ENCODE measurements around the gene PCSK5. TPM values are rescaled to one million over a fixed set of nuclear protein-coding genes. Genes with fewer than 3 reads are reported as not detected.

PCSK5 gene
- total RNA-seq, 5 donors from 2014 or later (not counting 1 experiment from before 2014, with no cell fraction given), result 9.1 to 24.1 (median 12.7) TPM

DNA sequence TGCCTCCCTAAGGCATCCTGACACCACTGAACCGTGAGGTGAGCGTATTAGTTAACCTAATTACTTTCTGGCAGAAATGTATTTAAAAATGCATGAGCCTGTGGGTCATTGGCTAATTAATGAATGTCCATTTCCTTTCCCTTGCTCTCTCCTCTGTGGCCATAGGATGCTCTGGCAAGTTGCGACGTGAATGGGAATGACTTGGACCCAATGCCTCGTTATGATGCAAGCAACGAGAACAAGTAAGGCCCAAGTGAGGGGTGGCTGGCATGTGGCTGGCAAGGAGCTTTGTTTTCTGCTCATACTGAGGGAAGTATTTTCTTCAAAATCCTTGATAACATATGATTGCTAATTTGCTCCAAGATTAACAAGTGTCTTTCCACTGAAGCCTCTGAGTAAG, 136.3 kb downstream of the PCSK5 start:
- POLR2A ChIA-PET, result no interaction called here
- peaks cover 0 to 2% (median 0%) of the 10 kb centered on the region in 3 donors for H3K9me3 Mint-ChIP-seq
- peaks cover 76 to 84% (median 80%) of the 10 kb centered on the region in 3 donors for H3K4me1 Mint-ChIP-seq
- Histone ChIP-seq H3K27me3 (replicated peaks in 1 of 2; ENCODE audit: control insufficient read depth in 2 of 2, extremely low read depth in 1 of 2, insufficient read depth in 2 of 2, low read length in 1 of 2) (no peaks in the 10 kb centered on the region), H3K4me3 (ENCODE audit: control insufficient read depth in 1 of 2, extremely low read depth in 1 of 2, low read length in 1 of 2) (no peak overlapping the region), H3K36me3 (ENCODE audit: control insufficient read depth in 2 of 2, extremely low read depth in 1 of 2, insufficient read depth in 1 of 2, low read length in 1 of 2) (no peaks in the 10 kb centered on the region), H3K4me1 (ENCODE audit: control insufficient read depth in 1 of 2, extremely low read depth in 1 of 2, insufficient read depth in 2 of 2, low read length in 2 of 2) (peaks cover 51 to 70% of the 10 kb centered on the region in 2 experiments), H3K27ac (ENCODE audit: low read length) (no peak overlapping the region), H3K9me3 (no peaks in the 10 kb centered on the region)
- H3K27me3 Mint-ChIP-seq, result no peaks in the 10 kb centered on the region
- peak overlapping the region in 2 of 3 donors; percentile 55 to 67 for H3K4me3 Mint-ChIP-seq
- CTCF ChIA-PET, result no interaction called here
- peak overlapping the region; percentile 86 to 90 for H3K27ac Mint-ChIP-seq
- DNase-seq, result no peak
- peaks cover 6% of the 10 kb centered on the region for H3K36me3 Mint-ChIP-seq
- no peak for ATAC-seq (replicated peaks in 1 of 4)
- WGBS (ENCODE audit: insufficient coverage), result no CpG with 5 or more reads among the region's 6 CpGs

DNA sequence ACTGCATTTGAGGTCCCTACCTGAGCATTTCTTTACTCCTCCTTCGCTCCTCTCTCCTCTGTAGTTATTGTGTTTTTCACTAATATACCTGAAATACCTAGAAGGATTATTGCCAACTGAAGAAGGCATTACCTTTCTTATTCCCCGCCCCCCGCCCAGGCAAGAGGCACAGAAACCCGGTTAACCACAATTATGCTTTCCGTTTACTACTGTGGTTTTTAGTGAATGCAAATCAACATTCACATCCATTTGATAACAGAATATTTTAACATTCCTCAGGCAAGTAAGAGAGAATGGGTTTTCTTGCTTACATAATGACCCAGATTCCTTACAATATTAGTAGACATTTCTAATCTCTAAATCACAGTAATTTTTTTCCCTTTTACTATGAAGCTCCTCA, 136.9 kb downstream of the PCSK5 start:
- Histone ChIP-seq H3K4me1 (ENCODE audit: control insufficient read depth in 1 of 2, extremely low read depth in 1 of 2, insufficient read depth in 2 of 2, low read length in 2 of 2) (peaks cover 46 to 71% of the 10 kb centered on the region in 2 experiments), H3K27me3 (replicated peaks in 1 of 2; ENCODE audit: control insufficient read depth in 2 of 2, extremely low read depth in 1 of 2, insufficient read depth in 2 of 2, low read length in 1 of 2) (no peaks in the 10 kb centered on the region), H3K27ac (ENCODE audit: low read length) (no peak overlapping the region), H3K36me3 (ENCODE audit: control insufficient read depth in 2 of 2, extremely low read depth in 1 of 2, insufficient read depth in 1 of 2, low read length in 1 of 2) (no peaks in the 10 kb centered on the region), H3K4me3 (ENCODE audit: control insufficient read depth in 1 of 2, extremely low read depth in 1 of 2, low read length in 1 of 2) (no peak overlapping the region), H3K9me3 (no peaks in the 10 kb centered on the region)
- peaks cover 76 to 84% (median 80%) of the 10 kb centered on the region in 3 donors for H3K4me1 Mint-ChIP-seq
- H3K9me3 Mint-ChIP-seq, result no peaks in the 10 kb centered on the region
- ATAC-seq (replicated peaks in 1 of 4), result peak; percentile 38 to 57 (median 41)
- H3K36me3 Mint-ChIP-seq, result peaks cover 6% of the 10 kb centered on the region
- no CpG with 5 or more reads among the region's 5 CpGs for WGBS (ENCODE audit: insufficient coverage)
- ChIA-PET POLR2A (interaction anchor here in 1 of 2 donors (0.6 kb wide), 1 partner anchor 56 kb away, joined by 10 read pairs; no protein-coding TSS in a partner anchor), CTCF (no interaction called here)
- peak overlapping the region; percentile 86 to 90 for H3K27ac Mint-ChIP-seq
- no peaks in the 10 kb centered on the region for H3K27me3 Mint-ChIP-seq
- peak overlapping the region; percentile 51 to 67 (median 55) for H3K4me3 Mint-ChIP-seq
- DNase-seq, result peak in 11 of 35 experiments; percentile 1 to 68 (median 12)

DNA sequence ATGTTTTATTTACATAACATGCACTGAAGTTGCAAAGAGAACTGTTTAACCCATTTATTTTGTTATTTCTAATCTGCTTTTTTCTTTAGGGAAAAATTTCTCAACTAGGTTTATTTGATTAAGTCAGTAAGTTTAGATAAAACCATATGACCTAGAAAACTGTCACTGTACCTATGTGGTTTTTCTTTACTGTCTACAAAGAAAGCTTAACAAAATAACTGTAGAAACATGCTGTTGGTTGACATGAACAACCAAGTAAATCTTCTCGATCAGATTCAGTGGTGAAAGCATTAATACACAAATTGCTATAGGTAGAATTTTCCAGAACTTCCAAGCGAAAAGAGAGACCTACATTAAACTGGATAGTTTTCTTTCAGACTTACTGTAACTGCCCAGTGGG, 137.4 kb downstream of the PCSK5 start:
- ATAC-seq (replicated peaks in 1 of 4), result no peak

DNA sequence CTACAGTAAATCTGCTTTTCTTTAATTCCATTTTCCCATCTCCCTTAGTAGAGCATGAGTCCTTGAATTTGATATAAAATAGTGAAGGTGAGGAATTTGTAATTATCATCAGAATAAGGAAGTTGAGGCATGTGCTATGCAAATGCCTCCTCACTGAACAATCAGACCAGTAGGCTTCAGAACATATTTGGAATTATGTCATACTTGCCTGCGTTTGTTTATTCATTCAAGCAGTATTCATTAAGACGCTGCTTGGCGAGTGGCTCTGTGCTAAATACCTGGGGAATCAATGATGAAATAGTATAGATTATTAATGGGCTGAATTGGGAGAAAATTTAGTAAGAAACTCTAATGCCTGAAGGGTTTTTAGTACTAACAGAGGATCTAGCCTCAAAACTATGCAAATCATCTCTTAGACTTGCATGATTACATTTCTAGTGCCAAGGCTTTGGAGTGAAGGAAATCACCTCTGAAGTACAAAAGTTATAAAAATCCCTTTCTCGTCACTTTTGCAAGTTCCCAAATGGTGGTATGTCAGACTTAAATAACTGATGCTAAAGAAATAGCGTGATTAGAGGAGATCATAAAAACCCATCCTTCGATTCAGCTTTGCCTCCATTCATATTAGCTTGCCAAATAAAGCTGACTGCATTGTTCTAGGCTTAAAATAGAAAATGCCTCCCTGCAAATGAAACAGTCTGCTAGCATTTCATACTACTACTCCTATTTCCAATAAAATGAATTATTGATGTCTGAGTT, 141.7 kb downstream of the PCSK5 start:
- POLR2A ChIA-PET, result no interaction called here
- Histone ChIP-seq H3K27me3 (replicated peaks in 1 of 2; ENCODE audit: control insufficient read depth in 2 of 2, extremely low read depth in 1 of 2, insufficient read depth in 2 of 2, low read length in 1 of 2) (no peaks in the 10 kb centered on the region), H3K27ac (ENCODE audit: low read length) (no peak overlapping the region), H3K9me3 (no peaks in the 10 kb centered on the region), H3K4me3 (ENCODE audit: control insufficient read depth in 1 of 2, extremely low read depth in 1 of 2, low read length in 1 of 2) (peak overlapping the region in 1 of 2 donors; percentile 8), H3K4me1 (ENCODE audit: control insufficient read depth in 1 of 2, extremely low read depth in 1 of 2, insufficient read depth in 2 of 2, low read length in 2 of 2) (peaks cover 16 to 36% of the 10 kb centered on the region in 2 experiments), H3K36me3 (ENCODE audit: control insufficient read depth in 2 of 2, extremely low read depth in 1 of 2, insufficient read depth in 1 of 2, low read length in 1 of 2) (no peaks in the 10 kb centered on the region)
- 50% methylated on average over 2 of the region's 6 CpGs for WGBS (ENCODE audit: insufficient coverage)
- Mint-ChIP-seq H3K36me3 (peaks cover 22% of the 10 kb centered on the region), H3K9me3 (no peaks in the 10 kb centered on the region), H3K27me3 (no peaks in the 10 kb centered on the region), H3K27ac (peak overlapping the region; percentile 86 to 90), H3K4me1 (peaks cover 51 to 56% (median 54%) of the 10 kb centered on the region in 3 donors), H3K4me3 (peak overlapping the region in 2 of 3 donors; percentile 10 to 48)
- DNase-seq (no peak), ATAC-seq (replicated peaks in 1 of 4) (no peak)
- CTCF ChIA-PET, result no interaction called here

More for the DNA sequence above, 137.4 kb downstream of the PCSK5 start:
- no peaks in the 10 kb centered on the region for H3K36me3 ChIP-seq (ENCODE audit: control insufficient read depth in 2 of 2, extremely low read depth in 1 of 2, insufficient read depth in 1 of 2, low read length in 1 of 2)
- 80% methylated on average over 1 of the region's 2 CpGs for WGBS (ENCODE audit: insufficient coverage)
- Mint-ChIP-seq H3K36me3 (peaks cover 6% of the 10 kb centered on the region), H3K4me3 (peak overlapping the region; percentile 4 to 67 (median 5)), H3K27me3 (no peaks in the 10 kb centered on the region), H3K4me1 (peaks cover 76 to 84% (median 80%) of the 10 kb centered on the region in 3 donors), H3K9me3 (no peaks in the 10 kb centered on the region), H3K27ac (peak overlapping the region; percentile 86 to 90)
- no peak overlapping the region for H3K27ac ChIP-seq (ENCODE audit: low read length)
- ChIA-PET CTCF (no interaction called here), POLR2A (interaction anchor here in 1 of 2 donors (0.6 kb wide), 1 partner anchor 55 kb away, joined by 10 read pairs; no protein-coding TSS in a partner anchor)
- DNase-seq, result peak in 1 of 35 experiments; percentile 13
- H3K4me3 ChIP-seq (ENCODE audit: control insufficient read depth in 1 of 2, extremely low read depth in 1 of 2, low read length in 1 of 2), result no peak overlapping the region
- no peaks in the 10 kb centered on the region for H3K9me3 ChIP-seq
- no peaks in the 10 kb centered on the region for H3K27me3 ChIP-seq (replicated peaks in 1 of 2; ENCODE audit: control insufficient read depth in 2 of 2, extremely low read depth in 1 of 2, insufficient read depth in 2 of 2, low read length in 1 of 2)
- H3K4me1 ChIP-seq (ENCODE audit: control insufficient read depth in 1 of 2, extremely low read depth in 1 of 2, insufficient read depth in 2 of 2, low read length in 2 of 2), result peaks cover 42 to 69% of the 10 kb centered on the region in 2 experiments

DNA sequence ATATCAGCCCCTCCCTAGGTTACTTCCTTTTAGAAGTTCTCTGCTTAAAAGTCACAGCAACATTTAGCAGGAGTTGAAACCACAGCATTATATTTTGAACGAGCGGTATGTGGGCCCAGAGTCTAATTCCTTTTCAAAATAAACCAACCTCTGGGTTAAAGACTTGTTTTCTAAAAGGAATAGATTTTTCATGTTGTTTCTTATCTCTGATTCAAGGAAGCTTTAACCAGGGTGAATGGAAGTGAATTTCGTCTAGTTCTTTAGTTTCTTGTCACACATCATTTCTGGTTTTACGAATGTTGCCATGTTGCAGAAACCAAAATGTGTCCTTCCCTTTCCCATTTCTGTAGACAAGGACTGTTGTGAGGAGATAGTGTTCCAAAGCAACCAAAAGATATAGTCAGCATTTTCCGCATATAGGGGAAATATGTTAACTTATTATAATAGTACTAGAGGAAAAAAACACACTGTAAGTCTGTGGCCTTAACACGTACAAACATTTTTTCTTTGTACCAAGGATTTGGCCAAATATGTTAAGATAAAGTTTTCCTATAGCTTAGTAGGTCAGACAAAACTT, 142.4 kb downstream of the PCSK5 start:
- DNase-seq (peak in 1 of 35 experiments; percentile 13), ATAC-seq (replicated peaks in 1 of 4) (peak; percentile 28 to 80 (median 56))
- Histone ChIP-seq H3K27ac (ENCODE audit: low read length) (no peak overlapping the region), H3K36me3 (ENCODE audit: control insufficient read depth in 2 of 2, extremely low read depth in 1 of 2, insufficient read depth in 1 of 2, low read length in 1 of 2) (no peaks in the 10 kb centered on the region), H3K9me3 (no peaks in the 10 kb centered on the region), H3K4me3 (ENCODE audit: control insufficient read depth in 1 of 2, extremely low read depth in 1 of 2, low read length in 1 of 2) (peak overlapping the region in 1 of 2 donors; percentile 8), H3K4me1 (ENCODE audit: control insufficient read depth in 1 of 2, extremely low read depth in 1 of 2, insufficient read depth in 2 of 2, low read length in 2 of 2) (peaks cover 14 to 30% of the 10 kb centered on the region in 2 experiments), H3K27me3 (replicated peaks in 1 of 2; ENCODE audit: control insufficient read depth in 2 of 2, extremely low read depth in 1 of 2, insufficient read depth in 2 of 2, low read length in 1 of 2) (no peaks in the 10 kb centered on the region)
- Mint-ChIP-seq H3K4me1 (peaks cover 44 to 50% (median 47%) of the 10 kb centered on the region in 3 donors), H3K27ac (peak overlapping the region; percentile 86 to 90), H3K9me3 (no peaks in the 10 kb centered on the region), H3K36me3 (peaks cover 26% of the 10 kb centered on the region), H3K27me3 (no peaks in the 10 kb centered on the region), H3K4me3 (peak overlapping the region in 2 of 3 donors; percentile 10 to 48)
- ChIA-PET POLR2A (no interaction called here), CTCF (no interaction called here)
- no CpG with 5 or more reads among the region's 6 CpGs for WGBS (ENCODE audit: insufficient coverage)

DNA sequence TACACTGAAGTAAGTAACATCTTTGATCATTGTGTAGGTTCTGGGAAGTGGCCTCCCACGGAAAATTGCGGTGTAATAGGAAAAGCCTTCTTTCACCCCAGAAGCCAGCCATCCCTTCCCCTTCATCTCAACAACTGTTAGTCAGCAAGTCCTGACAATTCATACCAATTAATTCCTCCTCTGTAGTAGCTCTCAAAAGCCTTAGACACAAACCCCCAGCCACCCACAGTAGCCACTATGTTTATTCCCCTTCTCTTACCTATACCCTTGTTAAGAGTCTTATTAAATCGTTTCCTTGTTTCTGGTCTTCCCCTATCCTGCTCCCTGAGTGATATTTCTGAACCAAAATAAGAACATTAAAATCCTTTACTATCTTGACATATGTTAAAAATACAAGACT, 143.6 kb downstream of the PCSK5 start:
- Histone ChIP-seq H3K9me3 (no peaks in the 10 kb centered on the region), H3K27ac (ENCODE audit: low read length) (no peak overlapping the region), H3K27me3 (replicated peaks in 1 of 2; ENCODE audit: control insufficient read depth in 2 of 2, extremely low read depth in 1 of 2, insufficient read depth in 2 of 2, low read length in 1 of 2) (no peaks in the 10 kb centered on the region), H3K36me3 (ENCODE audit: control insufficient read depth in 2 of 2, extremely low read depth in 1 of 2, insufficient read depth in 1 of 2, low read length in 1 of 2) (no peaks in the 10 kb centered on the region), H3K4me1 (ENCODE audit: control insufficient read depth in 1 of 2, extremely low read depth in 1 of 2, insufficient read depth in 2 of 2, low read length in 2 of 2) (peaks cover 3 to 20% of the 10 kb centered on the region in 2 experiments), H3K4me3 (ENCODE audit: control insufficient read depth in 1 of 2, extremely low read depth in 1 of 2, low read length in 1 of 2) (no peak overlapping the region)
- CTCF ChIA-PET, result no interaction called here
- Mint-ChIP-seq H3K27me3 (no peaks in the 10 kb centered on the region), H3K36me3 (peaks cover 36% of the 10 kb centered on the region), H3K4me1 (peaks cover 35 to 44% (median 35%) of the 10 kb centered on the region in 3 donors), H3K9me3 (no peaks in the 10 kb centered on the region), H3K4me3 (peak overlapping the region in 1 of 3 donors; percentile 42), H3K27ac (peak overlapping the region; percentile 59 to 90)
- 73% methylated on average over 2 of the region's 3 CpGs for WGBS (ENCODE audit: insufficient coverage)
- no peak for ATAC-seq (replicated peaks in 1 of 4)
- POLR2A ChIA-PET, result no interaction called here
- no peak for DNase-seq
